Activated CD4-positive, alpha-beta T cell treated with anti-CD3 and anti-CD28 coated beads, Interleukin-2, amount 50 U/mL, for 16 hours (primary cell): ENCODE results near the gene ZNF341.

ENCODE experiments used
- DNase-seq: peaks from one replicate; pipeline ENCODE4 v3.0.0-alpha.2; 2020

The ZNF341 gene

GRCh38 chr20:33827109-33827508 is 95.3 kb downstream of the ZNF341 start:
- no peak for DNase-seq

DNA sequence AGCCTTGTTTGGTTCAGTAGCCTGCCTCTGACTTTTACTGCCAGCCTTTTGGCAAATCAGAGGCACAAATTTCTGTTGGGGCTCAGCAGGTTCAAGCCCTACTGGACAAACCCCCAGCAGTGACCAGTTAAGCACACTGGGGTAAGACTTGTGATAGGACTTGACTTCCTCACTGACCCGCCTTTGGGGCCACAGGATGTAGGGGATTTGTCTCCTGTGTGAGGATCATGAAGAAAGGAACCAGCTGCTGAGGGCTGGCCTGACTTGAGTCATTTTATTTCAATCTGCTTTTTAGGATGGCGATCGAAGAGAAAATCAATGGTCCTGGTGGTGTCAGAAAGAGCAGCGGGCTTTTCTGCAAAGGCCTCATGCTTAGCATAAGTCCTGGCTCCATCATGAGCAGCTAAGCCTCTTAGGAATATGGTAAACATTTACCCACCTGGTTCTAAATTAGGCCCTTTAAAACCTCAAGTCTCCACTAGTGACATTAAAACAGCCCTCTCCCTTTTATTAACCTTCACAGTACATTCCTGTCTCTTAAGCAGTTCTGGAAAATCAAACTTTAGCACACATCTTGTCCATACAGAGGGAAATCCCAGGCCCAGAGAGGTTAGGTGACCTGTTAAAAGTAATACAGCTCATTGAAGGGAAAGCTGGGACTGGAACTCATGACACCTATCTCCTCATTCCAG is 96.0 kb downstream of the ZNF341 start:
- DNase-seq = no peak

DNA sequence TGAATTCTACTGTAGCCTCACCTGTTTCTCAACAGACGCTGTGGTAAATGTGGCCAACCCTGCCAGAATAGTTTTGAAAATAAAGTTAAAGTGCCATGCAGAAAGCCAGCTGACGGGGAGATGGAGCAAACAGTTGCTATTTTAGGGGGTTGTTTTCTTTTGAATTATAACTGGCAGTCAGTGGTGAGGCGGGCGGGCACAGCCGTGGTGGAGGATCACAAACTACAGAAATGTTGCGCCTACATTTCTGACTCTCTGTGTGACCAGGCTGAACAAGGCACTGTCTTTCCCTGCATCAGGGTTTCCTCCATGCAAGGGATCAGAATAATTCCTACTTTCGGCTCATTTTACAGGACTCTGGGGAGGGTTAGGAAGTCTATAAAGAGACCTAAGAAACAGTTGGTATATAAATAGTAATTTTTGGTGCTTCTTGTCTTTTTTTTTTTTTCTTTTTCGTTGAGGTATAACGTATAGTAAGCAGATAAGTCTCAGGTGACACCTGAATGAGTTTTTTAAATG is 96.6 kb downstream of the ZNF341 start:
- DNase-seq = no peak

- DNase-seq = no peak
Measured at GRCh38 chr20:33828967-33829560, 97.3 kb downstream of the ZNF341 start.

DNA sequence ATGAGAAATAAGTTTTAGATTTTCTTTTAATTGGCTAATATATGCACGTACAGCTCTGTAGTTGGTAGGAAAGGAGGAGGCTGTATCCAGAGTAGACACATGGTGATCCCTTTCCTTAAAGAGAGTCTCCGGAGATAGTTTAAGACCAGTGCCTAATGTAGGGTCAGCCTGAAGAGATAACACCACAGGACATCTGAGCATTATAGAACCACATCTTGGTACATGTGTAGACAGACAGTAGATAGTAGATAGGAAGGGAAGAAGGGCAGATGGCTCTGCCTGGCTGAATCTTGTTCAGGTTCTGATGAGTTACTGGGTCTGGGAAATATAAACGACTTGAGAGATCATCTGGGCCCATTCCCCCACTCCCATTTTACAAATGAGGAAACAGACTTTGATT is 97.8 kb downstream of the ZNF341 start:
- DNase-seq = no peak

DNA sequence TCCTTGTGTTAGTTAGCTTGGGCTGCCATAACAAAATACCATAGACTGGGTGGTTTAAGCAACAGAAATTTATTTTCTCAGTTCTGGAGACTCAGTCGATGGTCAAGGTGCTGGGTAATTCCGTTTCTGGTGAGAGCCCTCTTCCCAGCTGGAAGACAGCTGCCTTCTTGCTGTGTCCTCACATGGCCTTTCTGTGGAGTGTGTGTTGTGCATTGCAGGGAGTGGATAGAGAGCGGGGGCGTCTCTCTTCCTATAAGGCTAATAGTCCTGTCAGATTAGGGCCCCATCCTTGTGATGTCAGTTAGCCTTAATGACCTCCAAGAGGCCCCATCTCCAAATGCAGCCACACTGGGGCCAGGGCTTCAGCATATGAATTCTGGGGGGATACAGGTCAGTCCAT is 98.6 kb downstream of the ZNF341 start:
- DNase-seq = no peak

DNA sequence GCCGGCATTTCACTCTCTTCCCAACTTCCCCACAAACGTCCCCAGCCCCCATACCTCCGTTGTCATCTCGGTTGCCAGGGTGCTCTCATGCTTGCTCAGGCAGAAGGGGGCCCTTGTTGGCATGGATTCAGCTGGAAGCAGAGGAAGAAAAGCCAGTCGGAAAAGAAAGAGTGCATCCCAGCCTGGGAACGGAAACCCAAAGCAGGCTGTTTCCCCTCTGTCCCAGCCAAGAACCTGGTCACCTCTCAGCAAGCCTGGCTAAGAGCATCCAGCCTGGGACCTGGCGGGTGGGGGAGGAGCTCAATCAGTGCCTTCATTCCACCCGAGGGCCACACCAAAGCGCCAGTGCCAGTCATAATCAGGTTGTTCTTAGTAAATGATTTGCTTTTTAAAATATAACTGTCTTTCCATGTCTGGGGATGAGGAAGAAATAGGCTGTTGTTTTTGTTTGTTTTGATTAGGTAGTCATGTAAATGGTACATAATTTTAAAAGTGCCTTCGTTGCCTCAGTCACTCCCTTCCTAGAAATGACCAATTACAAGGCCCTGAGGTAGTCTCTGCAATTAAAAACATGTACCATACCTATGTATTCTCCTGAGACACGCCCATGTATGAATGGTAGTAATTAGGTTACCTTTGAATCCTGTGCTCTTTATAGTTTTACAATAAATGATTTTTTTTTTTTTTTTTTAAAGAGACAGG is 100.5 kb downstream of the ZNF341 start:
- DNase-seq = no peak

DNA sequence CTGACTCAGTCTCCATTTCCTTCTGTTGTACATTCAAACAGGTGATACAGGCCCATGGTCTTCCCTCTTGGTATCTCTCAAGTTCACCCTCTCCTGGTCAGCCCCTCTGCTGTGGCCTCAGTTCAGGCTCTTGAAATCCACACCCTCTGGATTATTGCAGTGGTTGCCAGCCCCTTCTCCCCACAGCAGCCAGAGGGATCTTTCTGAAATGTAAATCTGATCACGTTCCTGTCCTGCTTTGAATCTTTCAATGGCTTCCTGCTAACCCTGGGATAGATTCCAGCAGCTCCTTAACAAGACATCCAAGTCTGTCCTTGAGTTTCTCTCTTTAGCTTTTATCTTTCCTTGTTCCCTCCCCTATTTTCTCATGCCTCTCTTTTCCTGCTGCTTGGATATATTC is 101.5 kb downstream of the ZNF341 start:
- no peak for DNase-seq

DNA sequence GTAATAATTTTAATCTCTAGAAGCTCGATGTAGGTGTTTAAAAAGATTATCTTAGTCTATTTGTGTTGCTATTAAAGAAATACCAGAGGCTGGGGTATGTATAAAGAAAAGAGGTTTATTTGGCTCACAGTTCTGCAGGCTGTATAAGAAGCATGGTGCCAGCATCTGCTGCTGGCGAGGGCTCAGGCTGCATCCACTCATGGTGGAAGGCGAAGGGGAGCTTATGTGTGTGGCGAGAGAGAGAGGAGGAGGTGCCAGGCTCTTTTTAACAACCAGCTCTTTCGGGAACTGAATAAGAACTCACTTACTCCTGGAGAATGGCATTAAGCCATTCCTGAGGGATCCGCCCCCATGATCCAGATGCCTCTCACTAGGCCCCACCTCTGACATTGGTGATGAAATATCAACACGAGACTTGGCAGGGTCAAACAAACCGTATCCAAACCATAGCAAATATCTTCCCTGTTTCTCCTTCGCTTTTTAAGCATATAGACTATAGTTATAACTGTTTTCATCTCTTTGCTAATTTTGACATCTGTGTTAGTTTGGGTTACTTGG is 103.9 kb downstream of the ZNF341 start:
- no peak for DNase-seq

DNA sequence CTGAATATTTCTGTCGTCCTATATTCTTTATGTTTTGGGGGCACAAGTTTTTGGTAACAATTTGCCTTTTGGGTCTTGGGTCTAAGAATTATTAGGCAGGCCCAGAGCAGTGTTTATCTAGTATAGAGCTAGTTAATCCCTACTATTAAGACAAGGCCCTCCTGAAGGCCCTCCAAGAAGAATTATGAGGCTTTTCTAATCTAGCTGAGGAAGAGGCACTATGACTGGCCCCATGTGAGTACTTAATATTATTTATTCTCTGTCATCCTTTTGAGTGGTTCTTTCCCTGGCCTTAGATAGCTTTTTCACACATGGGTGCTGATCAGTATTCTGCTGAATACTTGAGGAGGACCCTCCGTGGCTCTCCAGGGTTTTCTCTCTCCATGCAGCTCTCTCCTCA is 104.5 kb downstream of the ZNF341 start:
- no peak for DNase-seq

DNA sequence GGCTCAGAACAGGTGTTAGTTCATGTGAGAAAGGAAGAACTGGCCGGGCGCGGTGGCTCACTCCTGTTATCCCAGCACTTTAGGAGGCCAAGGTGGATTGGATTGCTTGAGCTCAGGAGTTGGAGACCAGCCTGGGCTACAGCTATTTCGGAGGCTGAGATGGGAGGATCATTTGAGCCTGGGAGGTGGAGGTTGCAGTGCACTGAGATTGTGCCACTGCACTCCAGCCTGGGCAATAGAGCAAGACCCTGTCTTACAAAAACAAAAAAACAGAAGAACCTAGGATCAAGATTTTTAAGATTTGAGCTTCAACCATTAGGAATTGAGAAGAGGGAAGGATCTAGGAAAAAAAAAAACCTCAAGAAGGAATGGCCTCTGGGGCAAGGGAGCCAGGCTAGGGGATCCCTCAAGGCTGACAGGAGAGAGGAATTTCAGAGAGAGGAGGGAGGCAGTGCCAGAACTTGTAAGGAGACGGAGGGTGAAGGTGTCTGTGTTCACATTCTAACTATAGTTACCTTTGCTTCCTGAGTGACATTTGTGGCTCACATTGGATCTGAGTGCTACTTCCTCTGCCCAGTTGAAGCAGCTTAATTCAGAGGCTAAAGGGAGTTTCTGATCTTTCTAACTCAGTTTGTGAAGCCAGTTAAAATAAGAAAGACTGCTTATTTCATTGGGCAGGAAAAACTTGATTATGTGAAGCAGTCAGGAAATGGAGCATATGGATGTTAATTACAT is 105.5 kb downstream of the ZNF341 start:
- no peak for DNase-seq

DNA sequence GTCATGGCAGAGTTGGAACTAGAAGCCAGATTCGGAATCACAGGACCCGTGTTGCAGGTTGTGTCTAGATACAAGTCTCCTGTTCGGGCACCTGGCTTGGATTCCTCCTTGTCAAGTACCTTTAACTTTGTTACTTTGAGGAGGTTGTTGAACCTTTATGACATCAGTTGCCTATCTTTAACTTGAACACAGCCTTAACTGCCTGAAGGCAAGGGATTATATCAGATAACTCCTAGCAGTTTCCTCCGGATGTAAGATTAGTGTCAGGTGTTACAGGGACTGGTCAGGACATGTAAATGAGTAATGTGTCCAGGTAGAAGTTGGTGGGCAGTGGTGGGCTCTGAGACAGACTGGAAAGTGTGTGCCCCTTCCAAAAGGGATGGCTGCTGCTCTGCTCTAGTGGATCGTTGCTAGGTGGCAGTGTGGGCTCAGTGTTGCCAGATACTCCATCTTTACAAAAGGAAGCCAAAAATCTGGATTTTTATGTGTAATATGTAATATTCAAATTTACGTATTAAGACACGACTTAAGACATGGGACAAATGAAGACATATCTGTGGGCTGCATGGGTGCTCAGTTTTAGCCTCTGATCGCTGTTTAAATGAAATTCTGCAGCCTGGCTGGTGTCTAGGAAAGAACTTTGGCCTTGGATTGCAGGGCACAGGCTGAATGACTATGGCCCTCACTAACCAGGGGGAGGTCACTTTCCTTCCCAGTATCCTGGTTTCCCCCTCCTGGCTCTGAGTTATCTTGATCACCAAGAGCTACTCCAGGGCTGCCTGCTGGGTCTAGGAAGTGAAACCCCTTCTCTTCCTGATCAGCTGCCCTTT is 106.5 kb downstream of the ZNF341 start:
- no peak for DNase-seq

GRCh38 chr20:33839591-33839990 is 107.8 kb downstream of the ZNF341 start:
- no peak for DNase-seq

GRCh38 chr20:33840160-33840559 is 108.4 kb downstream of the ZNF341 start:
- DNase-seq = no peak

GRCh38 chr20:33840759-33841435 is 109.1 kb downstream of the ZNF341 start:
- no peak for DNase-seq

DNA sequence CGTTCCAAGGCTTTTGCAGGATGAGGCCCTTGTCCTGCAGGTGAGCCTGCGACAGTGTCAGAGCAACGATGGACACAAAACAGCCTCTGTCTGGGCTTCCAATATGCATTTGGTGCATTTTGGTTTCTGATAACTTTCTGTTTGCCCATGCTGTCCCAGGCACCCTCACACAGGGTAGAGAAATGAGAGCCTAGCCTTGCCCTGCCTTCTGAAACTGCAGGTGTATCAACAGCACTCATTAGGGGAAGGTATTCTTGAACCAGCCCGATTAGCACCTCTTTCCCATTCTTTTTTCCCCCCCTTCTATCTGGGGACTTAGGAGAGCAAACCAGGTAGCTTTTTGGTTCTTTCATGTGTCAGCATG is 109.6 kb downstream of the ZNF341 start:
- no peak for DNase-seq
